ENCODE data around the gene NID2.

Gene NID2

GRCh38 chr14:52080158-52080800 lies 11.4 kb upstream of the NID2 start:
- no peak for DNase-seq (ENCODE audit: low read depth in 2 of 2, low spot score in 1 of 2)

- DNase-seq (ENCODE audit: low read depth in 2 of 2, low spot score in 1 of 2), result no peak
Measured at GRCh38 chr14:52079239-52079959, 10.5 kb upstream of the NID2 start.

GRCh38 chr14:52078721-52079120 lies 9.9 kb upstream of the NID2 start:
- DNase-seq (ENCODE audit: low read depth in 2 of 2, low spot score in 1 of 2), result no peak

GRCh38 chr14:52078095-52078531 lies 9.3 kb upstream of the NID2 start:
- DNase-seq (ENCODE audit: low read depth in 2 of 2, low spot score in 1 of 2), result no peak

- DNase-seq (ENCODE audit: low read depth in 2 of 2, low spot score in 1 of 2), result no peak
Measured at GRCh38 chr14:52077256-52077979, 8.6 kb upstream of the NID2 start.

- DNase-seq (ENCODE audit: low read depth in 2 of 2, low spot score in 1 of 2), result no peak
Measured at GRCh38 chr14:52076334-52076733, 7.5 kb upstream of the NID2 start.

- no peak for DNase-seq (ENCODE audit: low read depth in 2 of 2, low spot score in 1 of 2)
Measured at GRCh38 chr14:52075371-52075770, 6.5 kb upstream of the NID2 start.

GRCh38 chr14:52073251-52073650 lies 4.4 kb upstream of the NID2 start:
- DNase-seq (ENCODE audit: low read depth in 2 of 2, low spot score in 1 of 2), result no peak

GRCh38 chr14:52072266-52072780 lies 3.5 kb upstream of the NID2 start:
- DNase-seq (ENCODE audit: low read depth in 2 of 2, low spot score in 1 of 2), result no peak

- no peak for DNase-seq (ENCODE audit: low read depth in 2 of 2, low spot score in 1 of 2)
Measured at GRCh38 chr14:52071675-52072074, 2.8 kb upstream of the NID2 start.

- no peak for DNase-seq (ENCODE audit: low read depth in 2 of 2, low spot score in 1 of 2)
Measured at GRCh38 chr14:52070051-52070431, 1.2 kb upstream of the NID2 start.

GRCh38 chr14:52069307-52070050 lies 620 bp upstream of the NID2 start:
- no peak for DNase-seq (ENCODE audit: low read depth in 2 of 2, low spot score in 1 of 2)

- DNase-seq (ENCODE audit: low read depth in 2 of 2, low spot score in 1 of 2), result no peak
Measured at GRCh38 chr14:52067873-52068614, 815 bp downstream of the NID2 start.

GRCh38 chr14:52064174-52064573 lies 4.7 kb downstream of the NID2 start:
- no peak for DNase-seq (ENCODE audit: low read depth in 2 of 2, low spot score in 1 of 2)

- DNase-seq (ENCODE audit: low read depth in 2 of 2, low spot score in 1 of 2), result no peak
Measured at GRCh38 chr14:52063052-52063462, 5.8 kb downstream of the NID2 start.

GRCh38 chr14:52061890-52062289 lies 7.0 kb downstream of the NID2 start:
- DNase-seq (ENCODE audit: low read depth in 2 of 2, low spot score in 1 of 2), result no peak

GRCh38 chr14:52061390-52061789 lies 7.5 kb downstream of the NID2 start:
- no peak for DNase-seq (ENCODE audit: low read depth in 2 of 2, low spot score in 1 of 2)

GRCh38 chr14:52060080-52060479 lies 8.8 kb downstream of the NID2 start:
- no peak for DNase-seq (ENCODE audit: low read depth in 2 of 2, low spot score in 1 of 2)

- DNase-seq (ENCODE audit: low read depth in 2 of 2, low spot score in 1 of 2), result no peak
Measured at GRCh38 chr14:52059649-52060048, 9.2 kb downstream of the NID2 start.

- no peak for DNase-seq (ENCODE audit: low read depth in 2 of 2, low spot score in 1 of 2)
Measured at GRCh38 chr14:52058341-52058740, 10.5 kb downstream of the NID2 start.

GRCh38 chr14:52055167-52055566 lies 13.7 kb downstream of the NID2 start:
- DNase-seq (ENCODE audit: low read depth in 2 of 2, low spot score in 1 of 2), result no peak

Measured in stimulated activated CD8-positive, alpha-beta memory T cell treated with anti-CD3 and anti-CD28 coated beads, Interleukin-4, amount 100 ng/mL, for 4 hours (primary cell).